GM21737 (cell line): Measurements from ENCODE around the gene CLDN11.

Experiments used
- ATAC-seq: cut with Tn5 transposase; IDR thresholded peaks from one replicate; pipeline ENCODE4 v1.9.1; 2021; ENCODE audit warnings: mild to moderate bottlenecking, moderate library complexity; ENCODE audit not compliant: unreplicated experiment

CLDN11 gene

GRCh38 chr3:170425491-170426239 lies 7.0 kb downstream of the CLDN11 start:
- no peak for ATAC-seq

- ATAC-seq = no peak
These were observed 7.7 kb downstream of the CLDN11 start for GRCh38 chr3:170426240-170426797.

- no peak for ATAC-seq
These were observed 9.4 kb downstream of the CLDN11 start for GRCh38 chr3:170428095-170428494.

GRCh38 chr3:170429050-170429449 lies 10.4 kb downstream of the CLDN11 start:
- no peak for ATAC-seq

- no peak for ATAC-seq
These were observed 12.4 kb downstream of the CLDN11 start for GRCh38 chr3:170431054-170431453.

- no peak for ATAC-seq
These were observed 13.7 kb downstream of the CLDN11 start for GRCh38 chr3:170432416-170432815.

- ATAC-seq = no peak
These were observed 18.0 kb downstream of the CLDN11 start for GRCh38 chr3:170436697-170437096.

GRCh38 chr3:170437176-170437575 lies 18.5 kb downstream of the CLDN11 start:
- ATAC-seq = no peak

- ATAC-seq = no peak
These were observed 19.2 kb downstream of the CLDN11 start for GRCh38 chr3:170437696-170438407.

- no peak for ATAC-seq
These were observed 20.2 kb downstream of the CLDN11 start for GRCh38 chr3:170438836-170439235.

- no peak for ATAC-seq
These were observed 21.7 kb downstream of the CLDN11 start for GRCh38 chr3:170440344-170440743.

GRCh38 chr3:170441412-170441811 lies 22.7 kb downstream of the CLDN11 start:
- no peak for ATAC-seq

GRCh38 chr3:170442947-170443346 lies 24.3 kb downstream of the CLDN11 start:
- no peak for ATAC-seq

- ATAC-seq = no peak
These were observed 24.8 kb downstream of the CLDN11 start for GRCh38 chr3:170443457-170443856.

GRCh38 chr3:170448584-170448983 lies 29.9 kb downstream of the CLDN11 start:
- ATAC-seq = no peak

GRCh38 chr3:170450039-170450438 lies 31.4 kb downstream of the CLDN11 start:
- ATAC-seq = no peak

- no peak for ATAC-seq
These were observed 35.8 kb downstream of the CLDN11 start for GRCh38 chr3:170454509-170454908.

GRCh38 chr3:170458285-170458684 lies 39.6 kb downstream of the CLDN11 start:
- no peak for ATAC-seq

GRCh38 chr3:170463011-170463410 lies 44.3 kb downstream of the CLDN11 start:
- no peak for ATAC-seq

- no peak for ATAC-seq
These were observed 47.3 kb downstream of the CLDN11 start for GRCh38 chr3:170465955-170466354.

- no peak for ATAC-seq
These were observed 48.3 kb downstream of the CLDN11 start for GRCh38 chr3:170467007-170467406.

GRCh38 chr3:170467571-170468147 lies 49.0 kb downstream of the CLDN11 start:
- ATAC-seq = no peak
